HG03378 (cell line): Measurements from ENCODE around the gene ZNF48.

Source experiments
- ATAC-seq: cut with Tn5 transposase; IDR thresholded peaks from one replicate; pipeline ENCODE4 v1.9.1; 2021; ENCODE audit warnings: mild to moderate bottlenecking, moderate library complexity; ENCODE audit not compliant: unreplicated experiment

The ZNF48 gene

GRCh38 chr16:30395155-30395991, at the start of gene ZNF48:
Gene ZNF48 (plus strand): TSS chr16:30395420. CDS start chr16:30395795, 375 bp downstream.
- ATAC-seq = no peak

- no peak for ATAC-seq
These were observed 48.9 kb upstream of the ZNF48 start for GRCh38 chr16:30346286-30346685.

GRCh38 chr16:30348113-30348512, 47.1 kb upstream of the ZNF48 start:
- no peak for ATAC-seq

GRCh38 chr16:30348929-30349328, 46.3 kb upstream of the ZNF48 start:
- no peak for ATAC-seq

- no peak for ATAC-seq
These were observed 45.5 kb upstream of the ZNF48 start for GRCh38 chr16:30349675-30350074.

- ATAC-seq = peak; percentile 45
These were observed 44.9 kb upstream of the ZNF48 start for GRCh38 chr16:30350134-30350871.

- no peak for ATAC-seq
These were observed 44.2 kb upstream of the ZNF48 start for GRCh38 chr16:30351001-30351441.

- ATAC-seq = no peak
These were observed 43.4 kb upstream of the ZNF48 start for GRCh38 chr16:30351586-30352419.

GRCh38 chr16:30352488-30353401, 42.5 kb upstream of the ZNF48 start:
- no peak for ATAC-seq

- no peak for ATAC-seq
These were observed 41.6 kb upstream of the ZNF48 start for GRCh38 chr16:30353438-30354129.

GRCh38 chr16:30354423-30355143, 40.6 kb upstream of the ZNF48 start:
- no peak for ATAC-seq

- ATAC-seq = peak; percentile 43
These were observed 39.9 kb upstream of the ZNF48 start, which contains the start of gene CD2BP2 for GRCh38 chr16:30355144-30355953. Gene CD2BP2 (minus strand): TSS chr16:30355308. CDS start chr16:30354681, 627 bp downstream.

- no peak for ATAC-seq
These were observed 39.3 kb upstream of the ZNF48 start for GRCh38 chr16:30355954-30356308.

- no peak for ATAC-seq
These were observed 38.7 kb upstream of the ZNF48 start for GRCh38 chr16:30356401-30357084.

- no peak for ATAC-seq
These were observed 38.0 kb upstream of the ZNF48 start for GRCh38 chr16:30357085-30357714.

- ATAC-seq = no peak
These were observed 37.3 kb upstream of the ZNF48 start for GRCh38 chr16:30357715-30358576.
